SJCRH30 (cell line): ENCODE data around the gene BABAM2. TPM values are rescaled to one million over a fixed set of nuclear protein-coding genes. Genes with fewer than 3 reads are reported as not detected.

Source experiments
- DNase-seq, 2 experiments: peaks; one replicate each; pipeline ENCODE4 v3.0.0-alpha.2; 2015 to 2020
- H3K27ac ChIP-seq: fragments of 250-450 bp; sonication (Bioruptor Pico); 2 replicates; pipeline ENCODE4 v1.5.1; 2020; ENCODE audit warnings: mild to moderate bottlenecking, moderate library complexity
- H3K27me3 ChIP-seq: fragments of 250-450 bp; sonication (Bioruptor Pico); 2 replicates; pipeline ENCODE4 v1.5.1; 2020; ENCODE audit warnings: mild to moderate bottlenecking, moderate library complexity
- H3K36me3 ChIP-seq: fragments of 250-450 bp; sonication (Bioruptor Pico); 2 replicates; pipeline ENCODE4 v1.5.1; 2020; ENCODE audit warnings: mild to moderate bottlenecking, moderate library complexity
- H3K4me1 ChIP-seq: fragments of 250-450 bp; sonication (Bioruptor Pico); 2 replicates; pipeline ENCODE4 v1.5.1; 2020; ENCODE audit warnings: mild to moderate bottlenecking, moderate library complexity
- H3K4me3 ChIP-seq: fragments of 250-450 bp; sonication (Bioruptor Pico); 2 replicates; pipeline ENCODE4 v1.5.1; 2020; ENCODE audit warnings: mild to moderate bottlenecking, moderate library complexity
- H3K9me3 ChIP-seq: fragments of 250-450 bp; sonication (Bioruptor Pico); replicated peaks from 2 replicates; pipeline ENCODE4 v1.5.1; 2020; ENCODE audit warnings: mild to moderate bottlenecking, moderate library complexity
- total RNA-seq: library from RNA; depleted of rRNA; stranded (reverse); fragments of >200 nt; shearing (Covaris generic); gene quantifications from 2 replicates; pipeline ENCODE4 v1.2.3, GENCODE V29; 2014

BABAM2 gene
- total RNA-seq, 1 experiment from 2014 or later: 37.3 TPM

- no peaks in the 10 kb centered on the region for H3K4me1 ChIP-seq
- H3K36me3 ChIP-seq: no peaks in the 10 kb centered on the region
- no peaks in the 10 kb centered on the region for H3K27me3 ChIP-seq
- H3K27ac ChIP-seq: no peak overlapping the region
- no peak for DNase-seq
- H3K9me3 ChIP-seq: no peaks in the 10 kb centered on the region; the same call in 1 of the 2 replicates
- no peak overlapping the region for H3K4me3 ChIP-seq
Measured at GRCh38 chr2:27887830-27888229, 2.7 kb upstream of the BABAM2 start.

DNA sequence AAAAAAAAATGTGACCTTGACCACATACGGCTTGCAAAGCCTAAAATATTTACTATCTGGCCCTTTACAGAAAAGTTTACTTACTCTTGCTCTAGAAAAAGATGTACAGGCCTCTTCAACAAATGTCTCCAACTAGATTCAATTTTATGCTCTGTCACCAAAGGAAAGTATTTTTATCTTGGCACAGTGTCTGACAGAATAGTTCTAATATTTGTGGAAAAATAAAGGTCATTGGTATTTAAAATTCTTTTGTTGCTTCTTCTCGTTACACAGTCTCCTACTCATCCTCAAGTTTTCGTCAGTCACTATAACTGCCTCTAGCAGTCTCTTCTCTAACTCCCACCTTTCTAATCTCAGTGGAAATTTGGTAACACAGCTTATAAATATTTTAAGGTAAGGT lies 1.7 kb upstream of the BABAM2 start:
- H3K36me3 ChIP-seq: no peaks in the 10 kb centered on the region
- DNase-seq: no peak
- no peaks in the 10 kb centered on the region for H3K9me3 ChIP-seq
- H3K27me3 ChIP-seq: no peaks in the 10 kb centered on the region
- H3K27ac ChIP-seq: no peak overlapping the region
- no peak overlapping the region for H3K4me3 ChIP-seq
- no peaks in the 10 kb centered on the region for H3K4me1 ChIP-seq

DNA sequence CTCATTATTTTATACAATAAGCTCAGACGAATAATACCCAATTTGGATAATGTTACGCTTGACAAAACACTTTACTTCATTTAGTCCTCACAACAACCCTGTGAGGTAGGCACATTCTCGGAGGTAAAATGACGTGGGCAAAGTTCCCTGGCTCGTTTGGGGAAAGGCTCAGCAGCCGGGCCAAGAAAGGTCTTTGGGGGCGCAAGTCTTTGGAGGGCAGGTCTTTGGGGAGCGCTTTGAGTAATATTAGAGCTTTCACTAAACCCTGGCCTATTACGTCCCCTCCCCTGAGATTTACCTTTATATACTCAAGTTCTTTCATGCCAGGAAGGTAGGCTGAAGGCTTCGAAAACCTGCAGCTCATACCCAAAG lies 769 bp upstream of the BABAM2 start:
- peak overlapping the region; percentile 85; the same call in 1 of the 2 replicates for H3K27ac ChIP-seq
- no peak for DNase-seq

DNA sequence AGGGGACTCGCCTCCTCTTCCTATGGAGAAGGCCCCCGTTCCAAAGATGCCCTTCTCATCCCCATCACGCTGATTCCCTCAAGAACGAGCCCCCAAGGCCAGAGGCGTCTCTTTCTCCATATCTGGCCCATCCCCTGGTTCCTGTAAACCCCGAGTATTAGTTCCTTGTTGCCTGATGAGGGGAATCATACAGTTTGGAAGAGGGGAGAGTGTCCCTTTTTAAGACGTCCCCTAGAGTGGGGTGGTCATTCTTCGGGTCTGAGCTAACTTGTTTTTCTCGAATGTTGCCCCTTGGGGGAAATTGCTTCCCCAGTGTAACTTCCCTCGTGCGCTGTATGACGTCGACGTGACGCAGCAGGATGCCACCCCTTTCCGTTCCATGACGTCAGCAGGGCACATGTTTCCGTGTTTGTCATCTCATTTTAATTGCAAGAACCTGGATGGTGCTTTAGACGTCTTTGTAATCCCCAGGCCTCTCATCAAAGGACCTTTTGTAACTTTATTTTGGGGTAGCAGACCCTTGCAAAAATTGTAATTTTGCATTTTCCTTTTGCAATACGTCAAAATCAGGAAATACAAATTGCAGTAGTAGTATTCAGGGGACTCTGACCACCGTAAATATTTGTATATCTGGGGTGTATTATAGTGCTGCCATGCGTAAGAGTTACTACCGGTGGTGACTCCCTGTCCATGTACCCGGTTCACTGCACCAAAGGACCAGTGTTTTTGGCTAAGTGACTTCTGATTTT lies 569 bp downstream of the BABAM2 start:
- DNase-seq: peak; percentile 78 to 86
- Histone ChIP-seq H3K9me3 (no peaks in the 10 kb centered on the region), H3K36me3 (no peaks in the 10 kb centered on the region), H3K4me1 (no peaks in the 10 kb centered on the region), H3K4me3 (peak overlapping the region; percentile 75), H3K27me3 (no peaks in the 10 kb centered on the region), H3K27ac (peak overlapping the region; percentile 85)

More for the DNA sequence above, 769 bp upstream of the BABAM2 start:
- no peaks in the 10 kb centered on the region for H3K36me3 ChIP-seq
- H3K4me3 ChIP-seq: peak overlapping the region; percentile 75
- no peaks in the 10 kb centered on the region for H3K27me3 ChIP-seq
- H3K9me3 ChIP-seq: no peaks in the 10 kb centered on the region
- H3K4me1 ChIP-seq: no peaks in the 10 kb centered on the region

- H3K4me3 ChIP-seq: no peak overlapping the region
- no peak overlapping the region for H3K27ac ChIP-seq
- H3K27me3 ChIP-seq: no peaks in the 10 kb centered on the region
- no peak for DNase-seq
- no peaks in the 10 kb centered on the region for H3K9me3 ChIP-seq
- no peaks in the 10 kb centered on the region for H3K36me3 ChIP-seq
- H3K4me1 ChIP-seq: no peaks in the 10 kb centered on the region
Measured at GRCh38 chr2:27891673-27892105, 1.2 kb downstream of the BABAM2 start.

GRCh38 chr2:27893006-27893405 lies 2.5 kb downstream of the BABAM2 start:
- Histone ChIP-seq H3K36me3 (0 out of 2 replicates have a peak, but pooled peaks cover under 1% of the 10 kb centered on the region), H3K27me3 (no peaks in the 10 kb centered on the region), H3K9me3 (no peaks in the 10 kb centered on the region), H3K4me1 (no peaks in the 10 kb centered on the region), H3K27ac (no peak overlapping the region), H3K4me3 (no peak overlapping the region)
- DNase-seq: no peak

- H3K27me3 ChIP-seq: no peaks in the 10 kb centered on the region
- no peaks in the 10 kb centered on the region for H3K4me1 ChIP-seq
- no peak overlapping the region for H3K4me3 ChIP-seq
- no peak for DNase-seq
- 0 out of 2 replicates have a peak, but pooled peaks cover 6% of the 10 kb centered on the region for H3K36me3 ChIP-seq
- H3K27ac ChIP-seq: no peak overlapping the region
- H3K9me3 ChIP-seq: no peaks in the 10 kb centered on the region
Measured at GRCh38 chr2:27897717-27898116, 7.2 kb downstream of the BABAM2 start.

DNA sequence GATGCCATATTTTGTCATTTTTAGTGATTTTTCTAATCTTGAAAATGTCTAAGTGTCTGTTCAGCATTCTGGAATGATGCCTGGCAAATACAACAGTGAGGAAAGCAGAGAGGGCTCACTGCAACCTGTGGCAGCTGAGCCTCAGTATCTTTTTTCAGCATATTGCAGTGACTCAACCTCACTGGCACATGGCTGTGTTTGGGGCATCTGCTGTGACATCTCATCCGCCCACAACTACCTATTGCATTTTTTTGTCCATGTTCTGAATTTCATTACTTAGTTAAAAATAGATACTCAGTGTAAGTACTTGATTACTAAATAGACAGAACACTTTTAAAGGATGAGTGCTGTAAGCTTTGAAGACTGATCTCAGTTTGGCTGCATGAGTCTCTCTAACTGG lies 10.7 kb downstream of the BABAM2 start:
- 0 out of 2 replicates have a peak, but pooled peaks cover 6% of the 10 kb centered on the region for H3K36me3 ChIP-seq
- H3K27ac ChIP-seq: no peak overlapping the region
- H3K4me3 ChIP-seq: no peak overlapping the region
- H3K9me3 ChIP-seq: no peaks in the 10 kb centered on the region
- DNase-seq: no peak
- H3K27me3 ChIP-seq: no peaks in the 10 kb centered on the region
- no peaks in the 10 kb centered on the region for H3K4me1 ChIP-seq

DNA sequence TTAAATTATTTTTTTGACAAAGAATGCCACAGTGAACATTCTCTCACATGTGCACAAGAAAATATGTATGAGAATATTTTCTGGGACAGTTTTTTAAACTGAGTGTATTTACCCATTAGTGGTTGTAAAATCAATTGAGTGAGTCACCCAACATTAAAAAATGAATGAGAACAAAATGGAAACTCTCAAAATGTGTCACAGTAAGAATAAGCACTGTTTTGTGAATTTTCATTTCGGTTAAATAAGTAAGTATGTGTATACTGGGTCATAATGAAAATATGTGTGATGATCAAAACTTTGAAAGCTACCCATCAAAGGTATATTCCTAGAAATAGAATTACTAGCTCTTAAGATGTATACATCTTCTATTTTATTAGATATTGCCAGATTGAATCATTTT lies 11.6 kb downstream of the BABAM2 start:
- no peak overlapping the region for H3K4me3 ChIP-seq
- H3K36me3 ChIP-seq: 0 out of 2 replicates have a peak, but pooled peaks cover 6% of the 10 kb centered on the region
- no peak overlapping the region for H3K27ac ChIP-seq
- no peaks in the 10 kb centered on the region for H3K4me1 ChIP-seq
- H3K9me3 ChIP-seq: no peaks in the 10 kb centered on the region
- no peak for DNase-seq
- H3K27me3 ChIP-seq: no peaks in the 10 kb centered on the region

DNA sequence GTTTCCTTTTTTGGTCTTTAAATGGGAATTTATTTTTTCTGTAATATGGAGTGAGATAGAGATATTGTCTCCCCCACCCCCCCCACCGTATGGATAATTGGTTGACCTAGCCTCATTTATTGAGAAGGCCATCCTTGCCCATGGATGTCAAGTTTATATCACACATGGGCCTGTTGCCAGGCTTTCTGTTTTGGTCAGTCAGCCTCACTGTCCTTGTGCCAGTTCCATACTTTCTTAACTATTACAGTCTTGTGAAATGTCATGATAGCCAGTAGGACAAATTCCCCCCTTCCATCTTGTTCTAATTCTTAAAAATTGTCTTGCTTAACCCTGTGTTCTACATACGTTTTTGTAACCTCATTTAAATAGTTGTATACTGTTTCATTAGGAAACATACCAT lies 12.5 kb downstream of the BABAM2 start:
- DNase-seq: no peak
- Histone ChIP-seq H3K27me3 (no peaks in the 10 kb centered on the region), H3K36me3 (0 out of 2 replicates have a peak, but pooled peaks cover 6% of the 10 kb centered on the region), H3K4me3 (no peak overlapping the region), H3K27ac (no peak overlapping the region), H3K9me3 (no peaks in the 10 kb centered on the region), H3K4me1 (no peaks in the 10 kb centered on the region)

- no peak for DNase-seq
- no peak overlapping the region for H3K27ac ChIP-seq
- H3K27me3 ChIP-seq: no peaks in the 10 kb centered on the region
- H3K9me3 ChIP-seq: no peaks in the 10 kb centered on the region
- H3K36me3 ChIP-seq: no peaks in the 10 kb centered on the region
- H3K4me3 ChIP-seq: no peak overlapping the region
- no peaks in the 10 kb centered on the region for H3K4me1 ChIP-seq
Measured at GRCh38 chr2:27903649-27904404, 13.3 kb downstream of the BABAM2 start.

- no peaks in the 10 kb centered on the region for H3K27me3 ChIP-seq
- H3K27ac ChIP-seq: no peak overlapping the region
- H3K9me3 ChIP-seq: no peaks in the 10 kb centered on the region
- no peaks in the 10 kb centered on the region for H3K36me3 ChIP-seq
- no peaks in the 10 kb centered on the region for H3K4me1 ChIP-seq
- H3K4me3 ChIP-seq: no peak overlapping the region
- DNase-seq: no peak
Measured at GRCh38 chr2:27904405-27904665, 13.8 kb downstream of the BABAM2 start.

DNA sequence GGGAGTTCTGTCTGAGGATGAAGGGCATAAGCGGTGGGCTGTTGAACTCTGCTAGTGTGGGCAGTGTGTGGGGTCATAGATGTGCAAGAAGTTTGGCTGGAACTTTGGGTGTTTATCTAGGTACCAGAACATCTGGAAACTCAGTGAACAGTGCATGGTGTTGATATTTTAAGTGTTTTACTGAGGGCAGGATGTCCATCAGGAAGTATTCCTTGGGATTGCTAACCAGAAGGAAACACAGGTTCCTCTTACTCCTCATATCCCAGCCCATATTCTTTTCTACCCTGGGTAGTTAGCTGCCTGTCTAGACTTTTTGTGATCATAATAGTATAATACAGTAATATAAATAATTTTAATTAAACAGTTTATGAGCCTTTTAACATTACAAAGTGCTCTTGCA lies 15.5 kb downstream of the BABAM2 start:
- Histone ChIP-seq H3K4me1 (no peaks in the 10 kb centered on the region), H3K4me3 (no peak overlapping the region), H3K9me3 (no peaks in the 10 kb centered on the region), H3K27ac (no peak overlapping the region), H3K27me3 (no peaks in the 10 kb centered on the region), H3K36me3 (no peaks in the 10 kb centered on the region)
- no peak for DNase-seq

- DNase-seq: no peak
- H3K27ac ChIP-seq: no peak overlapping the region
- H3K4me1 ChIP-seq: no peaks in the 10 kb centered on the region
- no peaks in the 10 kb centered on the region for H3K36me3 ChIP-seq
- H3K4me3 ChIP-seq: no peak overlapping the region
- H3K9me3 ChIP-seq: no peaks in the 10 kb centered on the region
- no peaks in the 10 kb centered on the region for H3K27me3 ChIP-seq
Measured at GRCh38 chr2:27907547-27907946, 17.0 kb downstream of the BABAM2 start.

GRCh38 chr2:27909901-27910300 lies 19.4 kb downstream of the BABAM2 start:
- no peaks in the 10 kb centered on the region for H3K4me1 ChIP-seq
- no peaks in the 10 kb centered on the region for H3K27me3 ChIP-seq
- DNase-seq: no peak
- H3K27ac ChIP-seq: no peak overlapping the region
- H3K9me3 ChIP-seq: no peaks in the 10 kb centered on the region
- H3K36me3 ChIP-seq: no peaks in the 10 kb centered on the region
- H3K4me3 ChIP-seq: no peak overlapping the region
